ENCODE data around the gene BCAR3.
"Not testable (repeated sequence)": the region's sequence is repeated elsewhere in the genome, so short reads cannot be mapped to it uniquely, and the experiment has no call there.

The BCAR3 gene

DNA sequence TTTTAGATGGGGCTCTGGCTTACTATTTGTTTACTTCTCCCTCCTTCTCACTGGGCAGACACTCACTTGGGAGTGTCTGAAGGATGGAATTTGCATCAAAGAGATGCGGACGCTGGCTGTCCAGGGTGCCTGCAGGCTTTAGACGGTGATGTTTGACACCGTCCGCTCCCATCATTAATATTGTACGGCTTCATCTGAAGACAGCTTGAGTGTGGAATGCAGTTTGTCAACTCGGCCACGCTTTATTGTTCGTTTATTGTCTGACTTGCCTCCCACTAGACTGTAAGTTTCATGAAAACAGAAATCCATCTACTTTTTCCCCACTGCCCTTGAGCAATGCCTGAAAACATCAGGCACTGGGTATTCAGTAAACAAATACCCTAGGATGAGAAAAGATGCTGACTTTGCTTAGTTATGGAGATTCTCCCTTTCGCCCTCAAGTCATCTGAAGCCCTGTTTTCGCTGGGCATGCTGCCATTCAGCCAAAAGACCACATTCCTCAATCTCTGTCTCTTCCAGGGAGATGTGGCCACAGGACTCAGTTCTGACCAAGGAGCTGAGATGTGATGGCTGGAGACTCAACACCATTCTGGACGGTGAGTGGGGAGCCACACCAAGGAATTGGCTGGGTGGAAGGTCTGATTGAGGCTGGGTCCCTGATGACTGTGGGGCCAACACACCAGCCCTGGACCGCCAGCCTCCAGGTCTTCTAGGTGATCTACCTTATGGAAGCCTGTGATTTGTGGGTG is 87.6 kb downstream of the BCAR3 start:
- no peak for FAIRE-seq

DNA sequence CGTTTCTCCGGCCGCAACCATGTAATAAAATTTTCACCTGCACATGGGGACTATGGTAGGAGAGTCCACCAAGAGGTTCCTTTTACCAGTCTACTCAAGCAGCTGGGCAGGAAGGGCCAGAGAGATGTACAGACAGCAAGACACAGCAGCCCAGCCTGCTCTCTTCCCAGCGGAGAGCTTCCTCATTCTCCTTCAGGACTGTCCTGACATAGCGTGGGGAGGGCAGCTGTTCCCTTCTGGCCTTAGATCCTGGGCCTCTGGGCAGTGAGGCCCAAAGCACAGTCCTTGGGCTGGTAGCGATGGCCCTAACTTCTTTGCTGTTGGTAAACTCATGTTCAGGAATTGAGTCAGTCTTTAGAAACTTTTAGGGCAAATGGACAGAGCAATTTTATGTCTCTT is 89.1 kb downstream of the BCAR3 start:
- no peak for FAIRE-seq

DNA sequence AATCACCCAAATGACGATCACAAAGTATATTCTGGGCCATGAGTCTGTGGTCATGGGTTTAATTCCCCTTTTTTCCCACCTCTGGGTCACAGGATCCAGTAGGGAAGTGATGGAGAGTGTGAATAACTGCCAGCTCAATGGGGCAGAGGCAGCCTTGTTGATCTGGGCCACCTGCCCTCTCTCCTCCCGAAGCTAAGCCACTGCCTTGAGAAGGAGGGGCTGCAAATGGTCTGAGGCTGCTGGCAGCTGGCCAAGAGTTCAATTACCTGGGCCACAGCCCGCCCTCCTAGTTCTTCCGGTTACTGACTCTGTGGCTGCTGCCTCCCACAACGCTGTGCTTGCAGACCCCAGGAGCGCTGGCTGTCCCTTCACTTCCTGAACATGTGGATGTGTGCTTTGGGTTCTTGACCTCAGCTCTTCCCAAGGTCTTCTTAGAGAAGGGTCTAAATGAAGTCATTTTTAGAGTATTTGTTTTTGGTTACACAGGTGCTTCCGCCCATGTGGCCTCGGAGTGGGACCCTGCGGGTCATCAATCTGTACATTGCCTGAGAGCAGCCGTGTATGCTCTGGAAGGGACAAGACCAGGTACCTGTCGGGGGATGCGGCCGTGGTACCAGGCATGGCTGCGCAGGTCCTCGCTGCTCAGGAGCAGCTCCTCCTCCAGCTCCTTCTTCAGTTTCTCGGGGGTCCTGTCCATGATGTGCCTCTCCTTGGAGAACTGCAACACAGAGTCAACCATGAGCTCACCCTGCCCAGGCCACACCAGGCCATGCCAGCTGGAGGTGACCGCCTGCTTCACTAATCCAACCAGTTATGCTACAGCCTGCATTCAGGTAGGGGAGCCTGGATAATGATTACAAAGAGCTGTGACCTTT is 89.7 kb downstream of the BCAR3 start:
- no peak for FAIRE-seq

DNA sequence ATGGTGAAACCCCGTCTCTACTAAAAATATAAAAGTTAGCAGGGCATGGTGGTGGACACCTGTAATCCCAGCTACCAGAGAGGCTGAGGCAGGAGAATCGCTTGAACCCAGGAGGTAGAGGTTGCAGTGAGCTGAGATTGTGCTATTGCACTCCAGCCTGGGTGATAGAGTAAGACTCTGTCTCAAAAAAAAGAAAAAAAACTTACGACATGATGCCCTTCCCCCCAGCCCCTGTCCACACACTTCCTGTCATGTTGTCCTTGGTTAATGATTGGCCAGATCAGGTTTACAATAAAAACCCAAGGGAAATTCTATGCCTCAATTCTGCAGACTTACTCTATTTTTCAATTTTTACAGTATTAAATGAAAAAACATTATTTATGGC is 90.4 kb downstream of the BCAR3 start:
- FAIRE-seq, result not testable (repeated sequence)

DNA sequence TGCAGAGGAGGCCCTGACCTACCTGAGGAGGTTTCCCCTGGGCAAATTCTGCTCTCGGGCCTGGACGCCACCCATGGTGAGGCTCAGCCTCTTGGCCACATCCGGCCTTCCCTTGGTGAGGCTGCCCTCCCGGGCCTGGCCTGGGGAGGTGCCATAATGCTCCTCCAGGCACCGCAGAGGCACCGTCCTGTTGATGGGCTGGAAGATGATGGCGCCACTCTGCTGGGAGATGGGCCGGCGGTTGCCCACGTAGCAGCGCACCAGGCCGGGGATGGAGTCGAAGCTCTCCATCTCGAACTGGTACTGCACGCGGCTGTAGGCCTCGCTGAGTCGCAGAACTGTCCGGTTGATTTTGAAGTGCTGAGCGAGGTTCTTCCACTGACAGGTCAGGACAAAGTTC is 92.7 kb downstream of the BCAR3 start:
- FAIRE-seq, result no peak

DNA sequence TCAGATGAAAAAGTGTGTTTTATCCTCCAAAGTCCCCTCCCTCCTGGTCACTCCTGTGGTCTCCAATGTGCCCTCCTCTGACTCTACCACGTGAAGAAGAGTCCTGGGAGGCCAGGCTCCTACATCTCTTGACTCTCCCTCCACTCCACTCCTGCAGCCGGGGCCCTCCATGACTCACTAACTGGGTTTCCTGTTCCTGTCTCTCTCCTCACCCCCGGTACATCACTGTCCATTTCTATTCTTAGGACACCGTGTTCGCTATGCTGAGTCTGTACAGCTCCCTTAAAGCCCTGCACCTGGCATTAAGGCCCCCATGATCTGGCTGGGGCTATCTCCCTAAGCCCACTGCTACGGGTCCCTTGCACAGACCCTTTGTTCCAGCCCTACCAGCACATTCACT is 93.4 kb downstream of the BCAR3 start:
- no peak for FAIRE-seq

DNA sequence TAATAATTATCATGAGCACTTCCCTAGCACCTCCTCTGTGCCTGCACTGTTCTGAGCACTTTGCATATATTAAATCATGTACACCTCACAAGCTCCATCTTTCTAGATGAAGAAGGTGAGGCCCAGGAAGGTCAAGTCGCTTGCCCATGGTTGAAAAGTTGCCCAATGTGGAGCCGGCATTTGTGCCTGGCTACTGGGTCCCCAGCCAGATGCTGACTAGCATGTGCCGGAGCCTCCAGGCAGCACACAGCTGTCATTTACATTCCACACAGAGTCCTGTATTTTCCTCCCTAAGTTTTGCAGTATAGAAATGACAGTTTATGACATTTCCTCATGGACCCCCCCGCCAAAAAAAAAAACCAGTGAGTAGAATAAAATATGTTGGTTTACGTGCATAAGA is 94.3 kb downstream of the BCAR3 start:
- no peak for FAIRE-seq

DNA sequence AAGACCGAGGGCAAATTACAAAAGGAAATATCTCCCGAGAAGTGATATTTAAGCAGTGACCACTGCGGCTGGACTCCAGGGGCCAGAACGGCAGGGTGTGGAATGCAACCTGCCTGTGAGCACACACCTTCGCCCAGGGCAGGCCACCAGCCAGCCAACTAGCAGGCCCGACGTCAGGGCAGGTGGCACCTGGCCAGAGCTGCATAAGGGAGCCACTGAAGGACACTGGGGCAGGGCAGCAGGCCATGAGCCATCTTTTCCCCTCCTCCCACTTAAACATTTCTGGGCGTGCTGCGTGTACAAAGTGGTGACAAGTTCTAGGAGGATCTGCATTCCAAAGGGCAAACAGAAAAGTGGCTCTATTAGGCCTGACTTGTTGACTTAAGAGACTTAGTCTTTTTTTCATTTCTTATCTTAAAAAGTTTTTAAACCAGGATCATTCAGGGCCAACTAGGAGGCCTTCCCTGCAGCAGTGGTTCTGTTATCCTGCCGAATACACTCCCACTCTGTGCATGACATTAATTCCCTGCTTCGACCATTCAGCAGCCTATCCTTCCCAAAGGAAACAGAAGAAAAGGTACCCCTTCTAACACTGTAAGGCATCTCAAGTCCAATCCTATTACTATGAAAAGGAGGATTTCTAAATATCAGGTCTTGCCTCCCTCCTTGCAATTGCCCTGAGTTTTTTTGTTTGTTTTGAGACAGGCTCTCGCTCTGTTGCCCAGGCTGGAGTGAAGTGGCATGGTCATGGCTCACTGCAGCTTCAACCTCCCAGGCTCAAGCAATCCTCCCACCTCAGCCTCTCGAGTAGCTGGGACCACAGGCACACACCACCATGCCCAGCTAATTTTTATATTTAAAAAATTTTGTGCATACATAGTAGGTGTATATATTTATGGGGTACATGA is 96.3 kb downstream of the BCAR3 start:
- no peak for FAIRE-seq

DNA sequence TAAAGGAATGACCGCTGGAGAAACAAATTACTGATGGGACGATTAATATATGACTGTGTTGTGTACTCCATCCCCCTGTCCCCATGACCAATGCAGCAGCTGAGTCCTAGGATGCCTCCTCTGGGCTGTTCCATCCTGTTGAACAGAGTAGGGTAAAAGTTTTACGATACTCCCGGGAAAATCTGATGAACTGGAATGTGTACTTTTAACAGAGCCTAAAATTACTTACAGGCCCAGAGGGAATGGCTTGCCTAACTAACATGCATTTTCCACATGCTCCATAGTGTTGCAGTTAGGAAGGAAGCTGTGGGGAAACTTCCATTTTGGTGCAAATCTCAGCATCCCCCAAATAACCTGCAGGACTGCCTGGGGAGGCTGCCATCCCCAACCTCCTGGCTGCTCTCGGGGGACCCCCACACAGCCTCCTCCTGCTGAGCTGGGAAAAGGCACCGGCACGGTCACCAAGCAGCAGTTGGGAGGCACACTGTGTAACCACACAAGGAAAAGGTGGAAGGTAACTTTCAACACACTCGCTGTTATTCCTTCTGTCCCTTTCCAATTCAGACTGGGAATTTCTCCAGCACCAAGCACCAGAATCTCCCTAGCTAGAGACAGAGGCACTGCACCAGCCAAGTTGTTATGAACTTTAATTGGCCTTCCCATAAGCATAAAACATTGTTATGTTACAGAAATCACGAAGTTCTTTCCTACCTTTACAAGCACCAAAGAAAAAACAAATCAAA is 97.2 kb downstream of the BCAR3 start:
- no peak for FAIRE-seq

DNA sequence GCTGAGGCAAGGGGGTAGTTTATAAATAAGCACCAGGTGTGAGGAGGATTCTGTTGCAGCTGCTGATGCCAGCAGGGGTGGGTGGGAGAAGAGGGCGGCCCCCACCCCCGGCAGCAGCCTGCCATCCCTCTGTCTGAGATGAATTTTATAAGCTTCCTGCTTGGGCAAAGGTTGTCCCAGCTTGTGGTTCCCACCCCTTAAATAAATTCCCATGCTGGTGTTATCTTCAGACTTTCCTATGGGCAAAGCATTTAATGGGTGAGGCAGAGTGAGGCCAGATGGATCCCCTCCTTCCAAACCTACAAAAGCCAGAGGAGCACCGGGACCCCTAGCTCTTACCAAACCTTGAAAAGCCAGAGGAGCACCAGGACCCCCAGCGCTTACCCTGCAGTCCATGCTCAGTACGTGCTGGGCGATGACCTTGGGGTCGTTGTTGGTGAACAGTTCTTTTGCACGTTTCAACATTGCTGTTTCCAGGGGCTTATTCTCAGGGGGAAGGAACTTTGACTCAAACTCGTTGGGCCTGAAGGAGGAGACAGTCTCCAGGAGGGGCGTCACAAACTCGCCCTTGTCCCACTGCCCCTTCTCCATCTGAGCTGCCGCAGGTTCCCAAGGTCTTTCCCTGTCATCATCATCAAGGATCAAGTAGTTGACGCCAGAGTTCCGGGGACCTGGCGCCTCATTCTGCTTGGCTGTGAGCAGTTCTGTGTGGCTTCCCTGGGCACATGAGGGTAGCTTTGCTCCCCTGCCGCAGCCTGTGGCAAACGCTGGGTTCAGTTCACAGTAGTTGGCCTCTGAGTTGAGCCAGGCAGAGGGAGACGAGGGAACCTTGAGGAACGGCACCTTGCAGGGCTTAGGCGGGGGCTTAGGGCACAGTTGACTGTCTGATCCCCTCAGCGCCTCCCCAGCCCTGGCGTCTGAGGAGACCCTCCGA is 99.5 kb downstream of the BCAR3 start:
- no peak for FAIRE-seq

DNA sequence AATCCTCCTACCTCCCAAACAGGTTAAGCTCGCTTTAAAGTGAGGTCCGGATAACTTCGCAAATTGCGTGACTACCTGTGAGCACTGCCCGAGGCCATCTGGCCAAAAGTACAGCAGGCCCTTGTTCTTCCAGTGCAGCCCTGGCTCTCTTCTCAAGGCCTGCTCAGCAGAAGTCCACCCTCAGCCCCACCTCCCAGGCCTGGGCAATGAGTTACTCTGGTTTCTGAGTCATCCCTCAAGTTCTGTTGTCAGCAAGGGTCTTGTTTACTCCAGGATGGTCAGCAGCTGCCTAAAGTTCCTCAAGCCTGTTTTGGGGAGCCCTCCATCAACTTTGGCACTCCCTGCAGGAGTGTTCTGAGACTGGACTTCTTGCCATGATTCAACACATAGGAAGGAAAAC is 101.7 kb downstream of the BCAR3 start:
- FAIRE-seq, result no peak

DNA sequence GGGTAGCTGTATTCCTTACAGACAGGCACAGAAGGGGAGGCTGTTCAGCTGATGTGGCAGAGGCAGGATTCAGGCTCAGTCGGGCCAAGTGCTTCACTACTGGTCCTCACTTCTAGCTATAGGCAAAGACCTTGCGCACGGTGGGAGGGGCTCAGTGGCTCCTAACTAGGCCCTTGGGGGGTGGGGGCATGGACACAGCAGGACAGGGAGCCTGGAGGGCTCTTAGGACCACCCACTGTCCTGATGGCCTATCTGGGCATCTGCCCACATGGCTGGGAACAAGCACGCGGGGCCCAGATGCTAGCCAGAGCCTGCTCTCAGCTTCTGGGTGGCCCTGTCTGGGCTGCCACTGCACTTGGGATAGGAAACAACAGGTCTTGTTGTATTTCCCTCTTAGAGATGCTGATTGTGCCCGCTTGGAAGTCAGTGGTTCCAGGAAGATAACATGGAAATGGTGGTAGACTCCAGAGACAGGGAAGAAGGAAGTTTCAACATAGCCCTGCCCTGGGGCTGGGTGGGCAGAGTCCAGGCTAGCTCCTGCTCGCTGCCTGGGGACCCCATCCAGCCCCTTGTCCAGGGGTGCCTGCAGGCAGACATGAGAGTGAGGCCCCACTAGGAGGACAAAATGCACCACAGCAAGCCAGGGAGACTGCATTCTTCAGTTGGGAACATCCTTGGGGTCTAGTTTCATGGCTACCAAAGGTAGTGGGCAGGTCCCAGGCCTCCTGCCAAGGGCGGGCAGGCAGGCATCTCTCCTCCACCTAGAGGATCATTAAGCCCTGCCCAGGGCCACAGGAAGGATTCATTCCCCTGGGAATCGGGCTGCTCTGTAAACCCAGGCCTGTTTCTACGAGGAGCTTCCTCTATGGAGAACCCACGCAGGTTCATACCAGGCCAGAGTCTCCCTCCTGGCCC is 102.5 kb downstream of the BCAR3 start:
- no peak for FAIRE-seq

DNA sequence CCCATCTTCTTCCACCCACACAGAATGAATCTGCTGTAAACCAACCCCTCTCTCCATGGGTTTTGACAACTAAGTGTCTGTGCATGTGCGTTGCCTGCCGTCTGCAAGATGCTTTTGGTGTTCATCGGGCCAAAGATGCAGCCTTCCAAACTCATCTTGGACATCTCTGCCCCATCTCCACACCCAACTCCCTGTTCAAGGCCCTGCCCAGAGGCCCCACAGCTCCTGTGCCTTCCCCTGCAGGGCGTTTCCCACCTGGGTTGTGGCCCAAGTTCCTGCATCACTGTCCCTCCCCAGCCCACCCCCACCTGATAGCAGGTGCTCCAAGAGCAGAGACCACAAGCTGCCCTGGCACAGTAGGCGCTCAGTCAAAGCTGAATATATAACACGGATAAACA is 103.2 kb downstream of the BCAR3 start:
- no peak for FAIRE-seq

DNA sequence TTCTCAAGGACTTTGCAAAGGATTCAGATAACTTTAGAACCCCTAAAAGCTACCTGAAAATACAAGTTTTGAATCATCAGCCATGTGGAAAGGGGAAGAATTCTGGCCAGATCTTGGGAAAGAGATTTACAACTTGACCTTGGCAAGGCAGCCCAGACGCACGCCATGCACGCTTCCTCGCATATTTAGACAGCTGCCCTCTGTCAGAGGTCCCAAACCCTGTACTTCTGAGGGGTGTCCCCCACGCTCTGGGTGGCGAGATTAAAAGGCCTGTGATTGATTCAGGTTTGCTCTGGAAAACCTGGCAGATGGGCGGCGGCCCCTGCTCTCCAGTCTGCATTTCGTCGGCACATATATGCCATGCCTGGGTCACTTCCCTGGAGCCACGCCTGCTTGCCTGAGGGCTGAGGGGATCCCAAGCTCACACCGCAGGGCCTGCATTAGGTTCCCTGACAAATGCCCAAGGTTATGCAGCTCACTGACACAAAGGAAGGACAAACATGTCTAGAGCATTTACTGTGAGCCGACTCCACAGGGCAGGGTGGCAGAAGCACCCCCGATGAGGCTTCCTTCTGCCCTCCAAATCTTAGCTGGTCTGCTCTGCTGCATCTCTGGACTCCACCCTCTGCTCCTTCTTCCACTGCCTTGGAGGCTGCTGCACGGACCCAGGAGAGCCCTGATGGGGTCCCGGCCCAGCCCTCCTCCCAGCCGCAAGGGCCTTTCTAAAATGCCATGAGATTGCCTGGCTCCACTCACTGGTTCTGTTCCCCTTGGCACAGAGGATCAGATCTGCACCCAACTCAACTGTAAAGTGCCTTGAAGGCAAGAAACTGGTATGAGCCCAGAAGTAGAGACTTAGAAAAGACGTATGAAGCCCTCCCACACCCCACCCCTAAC is 103.9 kb downstream of the BCAR3 start:
- no peak for FAIRE-seq

DNA sequence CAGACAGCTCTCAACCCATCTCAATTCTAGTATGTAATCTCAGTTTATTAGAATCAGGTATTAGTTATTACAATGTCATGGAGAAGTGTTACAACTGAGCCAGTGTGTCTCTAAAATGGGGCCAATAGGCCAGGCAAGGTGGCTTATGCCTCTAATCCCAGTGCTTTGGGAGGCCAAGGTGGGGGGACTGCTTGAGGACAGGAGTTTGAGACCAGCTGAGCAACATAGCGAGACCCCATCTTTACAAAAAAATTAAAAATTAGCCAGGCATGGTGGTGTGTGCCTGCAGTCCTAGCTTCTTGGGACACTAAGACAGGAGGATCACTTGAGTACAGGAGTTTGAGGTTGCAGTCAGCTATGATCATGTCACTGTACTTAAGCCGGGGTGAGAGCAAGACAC is 104.9 kb downstream of the BCAR3 start:
- FAIRE-seq, result no peak

DNA sequence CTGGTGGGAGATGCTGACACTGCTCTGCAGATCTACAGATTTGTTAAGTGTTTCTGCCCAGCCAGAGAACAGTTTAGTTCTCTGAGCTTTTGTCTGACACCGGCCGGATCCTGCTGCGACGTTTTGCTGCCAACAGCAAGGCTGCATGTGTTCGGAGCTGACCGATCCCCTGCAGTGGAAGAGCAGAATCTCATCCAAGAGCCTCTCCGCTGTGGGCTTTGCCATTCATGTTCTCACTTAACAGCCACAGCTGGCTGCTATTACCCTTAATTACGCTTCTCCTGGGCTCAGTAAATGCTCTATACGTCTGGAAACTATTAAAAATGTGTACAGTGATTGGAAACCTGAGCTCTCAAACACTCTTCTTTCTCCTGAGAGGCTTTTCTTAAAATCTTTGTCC is 105.3 kb downstream of the BCAR3 start:
- FAIRE-seq, result no peak

DNA sequence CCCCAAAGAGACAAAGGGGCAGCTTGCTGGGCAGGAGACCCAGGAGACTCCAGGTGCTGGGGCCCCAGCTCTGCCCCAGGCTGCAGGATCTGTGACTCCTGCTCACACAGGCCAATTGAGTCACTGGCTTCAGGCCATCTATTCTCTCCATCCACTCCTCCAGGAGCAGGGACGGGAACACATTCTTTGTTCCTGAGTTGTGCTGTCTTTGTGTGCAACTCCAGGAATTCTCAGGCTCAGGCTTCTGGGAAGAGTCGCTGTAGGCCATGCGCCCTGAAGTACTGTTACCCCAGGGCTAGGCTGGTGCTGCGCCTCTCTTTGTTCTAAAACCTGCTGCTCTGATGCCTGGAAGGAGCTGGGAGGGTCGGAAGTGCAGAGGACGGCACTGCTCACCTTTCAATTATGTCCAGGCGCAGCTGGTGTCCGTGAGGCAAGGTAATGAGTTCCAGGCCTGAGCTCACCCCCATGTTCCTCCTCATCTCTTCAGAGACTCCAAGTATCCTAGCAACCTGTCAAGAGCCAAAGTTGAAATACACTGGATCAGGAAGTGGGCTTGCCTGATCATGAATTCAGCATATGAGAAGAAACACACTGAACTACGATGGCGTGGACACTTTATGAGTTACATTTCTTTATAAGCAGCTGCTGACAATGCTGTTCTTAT is 105.9 kb downstream of the BCAR3 start:
- no peak for FAIRE-seq

DNA sequence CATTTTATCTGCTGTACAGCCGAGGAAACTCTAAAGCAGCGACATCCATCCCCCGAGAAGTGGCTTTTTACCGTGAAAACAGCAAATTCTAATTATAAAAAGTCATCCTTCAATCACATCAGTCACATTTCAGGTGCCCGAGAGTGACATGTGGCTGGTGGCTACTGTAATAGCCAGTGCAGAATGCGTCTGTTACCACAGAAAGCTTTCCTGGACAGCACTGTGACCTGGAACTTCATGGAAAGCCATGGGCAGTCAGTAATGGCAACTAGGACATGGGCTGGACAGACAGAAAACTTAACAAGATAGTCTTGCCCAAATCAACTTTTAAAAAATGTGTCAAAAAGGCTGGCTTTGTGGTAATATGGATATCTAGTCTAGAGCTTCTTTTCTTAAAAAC is 106.6 kb downstream of the BCAR3 start:
- FAIRE-seq, result no peak

DNA sequence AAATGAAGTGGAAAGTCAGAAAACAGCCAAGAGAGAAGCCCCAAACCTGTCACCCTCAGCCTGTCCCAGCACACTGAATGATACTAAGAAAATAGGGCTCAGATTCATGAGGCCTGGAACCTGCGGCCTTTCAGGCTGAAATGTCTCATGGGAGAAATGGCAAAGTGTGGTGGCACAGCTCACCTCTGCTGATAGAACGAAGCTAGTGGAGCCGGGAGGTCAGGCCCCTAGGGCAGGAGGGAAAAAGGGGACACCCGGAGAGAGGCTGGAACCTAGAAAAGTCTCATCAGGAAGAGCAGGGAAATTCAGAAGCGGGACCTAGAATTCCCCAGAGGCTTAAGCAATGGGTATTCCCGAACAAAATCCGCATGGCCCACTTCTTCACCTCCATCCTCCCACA is 107.1 kb downstream of the BCAR3 start:
- FAIRE-seq, result no peak
